Measurements from ENCODE around the gene KANK2. TPM values are rescaled to one million over a fixed set of nuclear protein-coding genes. Genes with fewer than 3 reads are reported as not detected.

The KANK2 gene
- total and polyA plus RNA-seq, 10 of the 15 experiments (the other 5 are each of a cell fraction or from before 2014, with no cell fraction given), result 4.9 to 33.0 (median 21.0) TPM

GRCh38 chr19:11152318-11153062 lies 44.9 kb downstream of the KANK2 start (continued):
- TF ChIP-seq, protein P1, sequence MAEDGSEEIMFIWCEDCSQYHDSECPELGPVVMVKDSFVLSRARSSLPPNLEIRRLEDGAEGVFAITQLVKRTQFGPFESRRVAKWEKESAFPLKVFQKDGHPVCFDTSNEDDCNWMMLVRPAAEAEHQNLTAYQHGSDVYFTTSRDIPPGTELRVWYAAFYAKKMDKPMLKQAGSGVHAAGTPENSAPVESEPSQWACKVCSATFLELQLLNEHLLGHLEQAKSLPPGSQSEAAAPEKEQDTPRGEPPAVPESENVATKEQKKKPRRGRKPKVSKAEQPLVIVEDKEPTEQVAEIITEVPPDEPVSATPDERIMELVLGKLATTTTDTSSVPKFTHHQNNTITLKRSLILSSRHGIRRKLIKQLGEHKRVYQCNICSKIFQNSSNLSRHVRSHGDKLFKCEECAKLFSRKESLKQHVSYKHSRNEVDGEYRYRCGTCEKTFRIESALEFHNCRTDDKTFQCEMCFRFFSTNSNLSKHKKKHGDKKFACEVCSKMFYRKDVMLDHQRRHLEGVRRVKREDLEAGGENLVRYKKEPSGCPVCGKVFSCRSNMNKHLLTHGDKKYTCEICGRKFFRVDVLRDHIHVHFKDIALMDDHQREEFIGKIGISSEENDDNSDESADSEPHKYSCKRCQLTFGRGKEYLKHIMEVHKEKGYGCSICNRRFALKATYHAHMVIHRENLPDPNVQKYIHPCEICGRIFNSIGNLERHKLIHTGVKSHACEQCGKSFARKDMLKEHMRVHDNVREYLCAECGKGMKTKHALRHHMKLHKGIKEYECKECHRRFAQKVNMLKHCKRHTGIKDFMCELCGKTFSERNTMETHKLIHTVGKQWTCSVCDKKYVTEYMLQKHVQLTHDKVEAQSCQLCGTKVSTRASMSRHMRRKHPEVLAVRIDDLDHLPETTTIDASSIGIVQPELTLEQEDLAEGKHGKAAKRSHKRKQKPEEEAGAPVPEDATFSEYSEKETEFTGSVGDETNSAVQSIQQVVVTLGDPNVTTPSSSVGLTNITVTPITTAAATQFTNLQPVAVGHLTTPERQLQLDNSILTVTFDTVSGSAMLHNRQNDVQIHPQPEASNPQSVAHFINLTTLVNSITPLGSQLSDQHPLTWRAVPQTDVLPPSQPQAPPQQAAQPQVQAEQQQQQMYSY (CRISPR knock-in tag; IDR thresholded peaks at IDR 0.05), result no peak
- TF ChIP-seq CREB1 (IDR thresholded peaks at IDR 0.05; ENCODE audit: low read depth) (no peak), SUPT20H (IDR thresholded peaks at IDR 0.05; ENCODE audit: borderline replicate concordance, control insufficient read depth, low read depth, low read length) (no peak)

DNA sequence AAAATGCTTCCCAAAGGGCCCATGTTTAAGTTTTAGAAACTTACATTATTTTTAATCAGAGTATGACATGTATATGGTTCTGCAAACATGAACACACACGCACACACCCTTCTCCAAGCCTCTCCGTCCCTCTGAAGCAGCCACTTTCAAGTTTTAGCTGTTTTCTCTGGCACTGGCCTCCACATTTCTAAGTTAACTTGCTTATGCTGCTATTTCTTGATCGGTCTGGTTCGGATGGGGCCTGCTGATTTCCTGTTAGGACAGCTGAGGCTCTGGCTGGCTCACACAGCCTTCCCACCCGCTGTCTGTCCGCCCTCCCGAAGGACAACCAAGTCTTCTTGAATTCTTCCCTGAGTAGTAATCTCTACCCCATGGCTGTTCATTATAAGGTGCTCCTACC lies 46.2 kb downstream of the KANK2 start:
- TF ChIP-seq SUPT20H (IDR thresholded peaks at IDR 0.05; ENCODE audit: borderline replicate concordance, control insufficient read depth, low read depth, low read length), result no peak
- no peak for TF ChIP-seq ZSCAN29 (IDR thresholded peaks at IDR 0.05)
- no peak for TF ChIP-seq YY1 (IDR thresholded peaks at IDR 0.05; ENCODE audit: low read depth, low read length)
- TF ChIP-seq EED (IDR thresholded peaks at IDR 0.05; ENCODE audit: low read depth), result no peak
- TF ChIP-seq, protein P2, sequence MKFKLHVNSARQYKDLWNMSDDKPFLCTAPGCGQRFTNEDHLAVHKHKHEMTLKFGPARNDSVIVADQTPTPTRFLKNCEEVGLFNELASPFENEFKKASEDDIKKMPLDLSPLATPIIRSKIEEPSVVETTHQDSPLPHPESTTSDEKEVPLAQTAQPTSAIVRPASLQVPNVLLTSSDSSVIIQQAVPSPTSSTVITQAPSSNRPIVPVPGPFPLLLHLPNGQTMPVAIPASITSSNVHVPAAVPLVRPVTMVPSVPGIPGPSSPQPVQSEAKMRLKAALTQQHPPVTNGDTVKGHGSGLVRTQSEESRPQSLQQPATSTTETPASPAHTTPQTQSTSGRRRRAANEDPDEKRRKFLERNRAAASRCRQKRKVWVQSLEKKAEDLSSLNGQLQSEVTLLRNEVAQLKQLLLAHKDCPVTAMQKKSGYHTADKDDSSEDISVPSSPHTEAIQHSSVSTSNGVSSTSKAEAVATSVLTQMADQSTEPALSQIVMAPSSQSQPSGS (IDR thresholded peaks at IDR 0.05; ENCODE audit: low read length), result no peak
- no peak for TF ChIP-seq NBN (IDR thresholded peaks at IDR 0.05)
- TF ChIP-seq SMAD1 (IDR thresholded peaks at IDR 0.05; ENCODE audit: low read depth, partially characterized antibody), result no peak
- no peak for TF ChIP-seq TCF12 (IDR thresholded peaks at IDR 0.05; ENCODE audit: low read depth, low read length)
- TF ChIP-seq RAD21 (IDR thresholded peaks at IDR 0.05; ENCODE audit: insufficient read depth, low read depth, low read length), result no peak
- TF ChIP-seq STAT1 (conservative IDR thresholded peaks at IDR 0.05), result no peak
- TF ChIP-seq FOXM1 (IDR thresholded peaks at IDR 0.05; ENCODE audit: low read depth, low read length), result no peak
- H3K4me1 ChIP-seq (ENCODE audit: control insufficient read depth, insufficient read depth, low read length), result no peaks in the 10 kb centered on the region; the same call in 1 of the 2 replicates
- ChIA-PET RAD21 (ENCODE audit: unreplicated experiment) (no interaction called here), CTCF (interaction anchor here (0.6 to 0.9 kb wide), 3 partner anchors 8 to 115 kb away, joined by 3 to 4 read pairs (median 4); no protein-coding TSS in a partner anchor), POLR2A (interaction anchor here (0.7 kb wide), 1 partner anchor 82 kb away, joined by 5 read pairs; no protein-coding TSS in a partner anchor), SMC1A (ENCODE audit: uncharacterized antibody, unreplicated experiment) (interaction anchor here (0.8 kb wide), 1 partner anchor 190 kb away, joined by 3 read pairs; no protein-coding TSS in a partner anchor)
- H3K4me3 ChIP-seq, result no peak overlapping the region
- H3K27me3 ChIP-seq (replicated peaks in 1 of 2; ENCODE audit: control insufficient read depth in 2 of 2, insufficient read depth in 2 of 2, low read length in 1 of 2), result no peaks in the 10 kb centered on the region
- intact Hi-C loops (cut with micrococcal nuclease; ENCODE audit: unreplicated experiment) (no loop called here), in situ Hi-C loops (cut with MboI) (no loop called here)
- H3K9me3 ChIP-seq (replicated peaks; ENCODE audit: control insufficient read depth, insufficient read depth, low read length), result no peaks in the 10 kb centered on the region
- no peak for ATAC-seq
- 100% methylated on average over 7 of the region's 7 CpGs for WGBS (ENCODE audit: insufficient coverage, insufficient replicate concordance, low lambda C conversion rate, missing lambda C conversion rate)
- no peak overlapping the region for H3K27ac ChIP-seq (ENCODE audit: control insufficient read depth, insufficient read depth)
- H3K9ac ChIP-seq (ENCODE audit: control insufficient read depth, insufficient read depth, low read length), result no peak overlapping the region
- H4K20me1 ChIP-seq (ENCODE audit: control insufficient read depth, insufficient read depth), result no peaks in the 10 kb centered on the region
- H3K36me3 ChIP-seq (ENCODE audit: control insufficient read depth in 2 of 2, insufficient read depth in 2 of 2, low read length in 1 of 2), result peaks cover 0 to 1% of the 10 kb centered on the region in 2 experiments; a peak in 1 of 4 replicates
- H3K4me2 ChIP-seq (ENCODE audit: control insufficient read depth, insufficient read depth), result no peak overlapping the region
- no peak for DNase-seq (ENCODE audit: low read depth, low spot score)
- FAIRE-seq, result no peak
- no peak overlapping the region for H2AFZ ChIP-seq (ENCODE audit: control insufficient read depth, low read depth, low read length)
- H3K79me2 ChIP-seq (ENCODE audit: control insufficient read depth, insufficient read depth, low read length), result peaks cover 26% of the 10 kb centered on the region
- BruUV-seq (replicated peaks), result no TSS peak

All from GM12878 (cell line).